GM13977 (cell line): ENCODE results near the gene CPED1.
"Not testable (repeated sequence)": the region's sequence is repeated elsewhere in the genome, so short reads cannot be mapped to it uniquely, and the experiment has no call there.

ENCODE experiments used
- DNase-seq: peaks from one replicate; pipeline ENCODE4 v3.0.0; 2012; ENCODE audit warnings: low spot score
- CTCF ChIP-seq: IDR thresholded peaks from 2 replicates; pipeline ENCODE4 v1.5.1; 2012; ENCODE audit warnings: mild to moderate bottlenecking, control low read depth; ENCODE audit not compliant: insufficient read depth; ENCODE audit errors: extremely low read depth, missing control alignments
- in situ Hi-C: fragments of 300-500 bp; cut with MboI; formaldehyde crosslinking; loops from one replicate; pipeline ENCODE4 v1.12.0; 2022; ENCODE audit warnings: low sequenced_read_pairs, low pct_unique_long_range_greater_than_20kb, mixed read lengths, inconsistent platforms; ENCODE audit not compliant: unreplicated experiment

The CPED1 gene

GRCh38 chr7:121030308-121030707 lies 41.8 kb downstream of the CPED1 start:
- TF ChIP-seq CTCF = no peak
- no peak for DNase-seq
- in situ Hi-C loops = no loop called here

GRCh38 chr7:121032645-121033460 lies 44.3 kb downstream of the CPED1 start:
- in situ Hi-C loops = no loop called here
- TF ChIP-seq CTCF = no peak
- no peak for DNase-seq

- in situ Hi-C loops = no loop called here
- TF ChIP-seq CTCF = no peak
- DNase-seq = no peak
Measured at GRCh38 chr7:121034929-121035328, 46.4 kb downstream of the CPED1 start.

GRCh38 chr7:121036776-121037175 lies 48.3 kb downstream of the CPED1 start:
- DNase-seq, in situ Hi-C loops: not testable (repeated sequence)

- in situ Hi-C loops = not testable (repeated sequence)
Measured at GRCh38 chr7:121037329-121037728, 48.8 kb downstream of the CPED1 start.

GRCh38 chr7:121037957-121038716 lies 49.6 kb downstream of the CPED1 start:
- in situ Hi-C loops = no loop called here
- no peak for TF ChIP-seq CTCF
- no peak for DNase-seq

More at GRCh38 chr7:121037329-121037728, 48.8 kb downstream of the CPED1 start:
- not testable (repeated sequence) for DNase-seq

GRCh38 chr7:121038717-121039509 lies 50.4 kb downstream of the CPED1 start:
- no peak for TF ChIP-seq CTCF
- no peak for DNase-seq
- in situ Hi-C loops = no loop called here
